Common myeloid progenitor, CD34-positive (primary cell): ENCODE data around the gene MAF.

Experiments used
- CTCF ChIA-PET: fragments of 350-600 bp; sonication (Branson Sonifier 250); formaldehyde crosslinking; loops from one replicate; lab custom pipeline; 2021; ENCODE audit warnings: antibody characterized with exemption; lab: Charles Lee
- POLR2A ChIA-PET: fragments of 350-600 bp; sonication (Branson Sonifier 250); formaldehyde crosslinking; loops from one replicate; lab custom pipeline; 2021; ENCODE audit warnings: antibody characterized with exemption; lab: Charles Lee
- DNase-seq, 3 donors: peaks; one replicate each; pipeline versions ENCODE4 v3.0.0 to v3.0.0-alpha.2; 2013
- H3K27ac ChIP-seq, 2 experiments: 1 replicate in 1 of 2; 2 replicates in 1 of 2; pipeline ENCODE4 v1.7.0; 2013; ENCODE audit warnings: inconsistent platforms in 2 of 2, low read length in 2 of 2, mild to moderate bottlenecking in 2 of 2, low read depth in 1 of 2, moderate library complexity in 1 of 2; ENCODE audit not compliant: severe bottlenecking in 2 of 2, insufficient read depth in 1 of 2, poor library complexity in 1 of 2
- H3K27me3 ChIP-seq, 5 experiments: replicated peaks in 2 of 5; 1 replicate in 3 of 5; 2 replicates in 2 of 5; pipeline versions ENCODE4 v1.6.1 to v1.7.0; 2013; ENCODE audit warnings: low read length in 4 of 5, mild to moderate bottlenecking in 2 of 5, moderate library complexity in 2 of 5, inconsistent platforms in 1 of 5; ENCODE audit not compliant: insufficient read depth in 5 of 5, control insufficient read depth in 4 of 5
- H3K36me3 ChIP-seq, 4 experiments: 1 replicate in 2 of 4; 2 replicates in 2 of 4; pipeline versions ENCODE4 v1.6.1 to v1.7.0; 2013; ENCODE audit warnings: low read length in 3 of 4, control low read depth in 1 of 4, mild to moderate bottlenecking in 1 of 4; ENCODE audit not compliant: control insufficient read depth in 4 of 4, insufficient read depth in 4 of 4
- H3K4me1 ChIP-seq, 4 experiments: 1 replicate in 3 of 4; 2 replicates in 1 of 4; pipeline versions ENCODE4 v1.6.1 to v1.7.1; 2013; ENCODE audit warnings: low read length in 3 of 4, mild to moderate bottlenecking in 3 of 4, control low read depth in 1 of 4, inconsistent platforms in 1 of 4, moderate library complexity in 1 of 4; ENCODE audit not compliant: control insufficient read depth in 4 of 4, insufficient read depth in 4 of 4; ENCODE audit errors: control extremely low read depth in 1 of 4
- H3K4me3 ChIP-seq, 7 experiments: 1 replicate in 4 of 7; 2 replicates in 3 of 7; pipeline versions ENCODE4 v1.5.1 to v1.7.0; 2013; ENCODE audit warnings: mild to moderate bottlenecking in 7 of 7, low read length in 6 of 7, moderate library complexity in 6 of 7, inconsistent platforms in 2 of 7, low read depth in 2 of 7, control low read depth in 1 of 7; ENCODE audit not compliant: insufficient read depth in 4 of 7, control insufficient read depth in 1 of 7; ENCODE audit errors: extremely low read depth in 1 of 7
- H3K9me3 ChIP-seq, 5 experiments: 1 replicate in 4 of 5; 2 replicates in 1 of 5; pipeline versions ENCODE4 v1.6.1 to v1.7.1; 2013; ENCODE audit warnings: low read length in 4 of 5, mild to moderate bottlenecking in 2 of 5, inconsistent platforms in 1 of 5, low read depth in 1 of 5, moderate library complexity in 1 of 5; ENCODE audit not compliant: control insufficient read depth in 4 of 5, insufficient read depth in 2 of 5; ENCODE audit errors: control extremely low read depth in 1 of 5
- WGBS: methylation state at CpG from one replicate; pipeline ENCODE4 v1.1.5; 2013; ENCODE audit not compliant: insufficient coverage; 5-methylcytosine and 5-hydroxymethylcytosine counted together

Gene MAF

DNA sequence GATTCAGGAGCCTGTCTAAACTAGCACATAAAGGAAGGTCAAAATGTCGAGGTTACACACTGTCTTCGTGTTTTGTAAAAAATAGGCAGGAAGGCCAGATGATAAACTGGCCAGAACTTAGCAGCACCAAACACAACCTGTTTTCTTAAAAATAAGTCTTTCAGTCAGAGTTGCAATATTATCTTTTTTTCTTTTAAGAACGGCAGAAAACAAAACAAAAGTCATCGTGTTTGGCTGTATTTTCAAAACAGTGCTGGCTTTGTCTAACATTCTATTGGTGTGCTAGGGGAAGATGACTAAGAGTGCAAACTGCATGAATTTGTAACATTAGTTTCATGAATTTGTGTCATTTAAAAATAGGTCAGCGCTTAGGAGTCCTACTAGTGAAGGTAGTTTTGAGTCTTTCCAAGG is 5.3 kb downstream of the MAF start:
- WGBS = 75% methylated on average over 3 of the region's 5 CpGs
- Histone ChIP-seq H3K4me3 (peak overlapping the region in 1 of 7 experiments; percentile 80), H3K36me3 (no peaks in the 10 kb centered on the region), H3K9me3 (no peaks in the 10 kb centered on the region), H3K27me3 (peaks cover 0 to 24% (median 6%) of the 10 kb centered on the region in 5 experiments), H3K4me1 (peaks cover 3 to 13% (median 10%) of the 10 kb centered on the region in 4 experiments), H3K27ac (no peak overlapping the region)
- DNase-seq = peak in 1 of 3 donors; percentile 17
- POLR2A ChIA-PET = no interaction called here
- CTCF ChIA-PET = interaction anchor here (0.5 kb wide), 1 partner anchor 182 kb away, joined by 3 read pairs; no protein-coding TSS in a partner anchor

DNA sequence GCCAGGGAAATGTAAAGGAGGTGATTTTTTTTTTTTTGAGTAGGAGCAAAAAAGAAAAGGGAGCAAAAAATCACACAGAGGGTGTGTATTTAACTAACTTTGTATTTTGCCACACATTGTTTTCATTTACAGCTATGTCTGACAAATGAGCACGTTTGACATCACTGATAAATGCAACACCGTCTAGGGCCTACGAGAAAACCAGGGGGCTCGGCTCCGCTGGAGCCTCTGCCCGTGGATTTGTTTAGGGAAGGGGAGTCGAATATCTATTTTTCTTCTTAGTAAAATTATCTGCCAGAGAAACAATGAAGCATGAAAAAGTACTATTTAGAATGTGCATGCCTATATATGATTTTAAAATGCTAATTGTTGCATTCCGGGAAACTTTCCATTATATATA is 6.8 kb downstream of the MAF start:
- 100% methylated on average over 1 of the region's 8 CpGs for WGBS
- ChIA-PET POLR2A (interaction anchor here (0.6 kb wide), 1 partner anchor 98 kb away, joined by 3 read pairs; no protein-coding TSS in a partner anchor), CTCF (no interaction called here)
- peaks cover 0 to 35% (median 12%) of the 10 kb centered on the region in 5 experiments for H3K27me3 ChIP-seq
- no peaks in the 10 kb centered on the region for H3K9me3 ChIP-seq
- no peak overlapping the region for H3K4me3 ChIP-seq
- peaks cover 2 to 13% (median 3%) of the 10 kb centered on the region in 4 experiments for H3K4me1 ChIP-seq
- no peaks in the 10 kb centered on the region for H3K36me3 ChIP-seq
- H3K27ac ChIP-seq = no peak overlapping the region
- DNase-seq = no peak

DNA sequence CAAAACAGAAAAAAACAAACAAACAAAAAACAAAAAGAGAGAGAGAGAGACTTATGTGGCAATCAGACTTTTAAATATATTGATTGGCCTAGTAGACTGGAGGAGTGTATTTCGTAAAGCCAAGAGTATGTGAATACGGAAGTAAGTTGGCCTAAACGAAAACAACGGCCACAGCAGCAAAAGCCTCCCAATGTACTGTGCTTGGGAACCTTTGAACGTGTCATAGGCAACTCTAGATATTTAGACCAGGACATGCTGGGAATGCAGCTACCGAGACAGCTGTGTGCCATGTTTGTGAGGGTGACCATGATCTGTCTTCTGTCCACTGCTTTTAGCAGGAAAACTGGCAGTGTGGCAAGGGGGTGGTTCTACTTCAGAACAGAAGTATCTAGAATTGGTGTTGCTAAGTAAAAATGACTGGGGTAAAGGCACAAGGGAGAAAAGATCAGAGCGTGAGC is 7.4 kb downstream of the MAF start:
- H3K36me3 ChIP-seq = no peaks in the 10 kb centered on the region
- H3K4me3 ChIP-seq = no peak overlapping the region
- ChIA-PET CTCF (interaction anchor here (1.3 kb wide), 1 partner anchor 14 kb away, joined by 3 read pairs; no protein-coding TSS in a partner anchor), POLR2A (no interaction called here)
- H3K4me1 ChIP-seq = peaks cover 0 to 6% (median 2%) of the 10 kb centered on the region in 4 experiments
- no peak overlapping the region for H3K27ac ChIP-seq
- no peak for DNase-seq
- peaks cover 0 to 37% (median 13%) of the 10 kb centered on the region in 5 experiments for H3K27me3 ChIP-seq
- no peaks in the 10 kb centered on the region for H3K9me3 ChIP-seq
- WGBS = 91% methylated on average over 6 of the region's 7 CpGs

DNA sequence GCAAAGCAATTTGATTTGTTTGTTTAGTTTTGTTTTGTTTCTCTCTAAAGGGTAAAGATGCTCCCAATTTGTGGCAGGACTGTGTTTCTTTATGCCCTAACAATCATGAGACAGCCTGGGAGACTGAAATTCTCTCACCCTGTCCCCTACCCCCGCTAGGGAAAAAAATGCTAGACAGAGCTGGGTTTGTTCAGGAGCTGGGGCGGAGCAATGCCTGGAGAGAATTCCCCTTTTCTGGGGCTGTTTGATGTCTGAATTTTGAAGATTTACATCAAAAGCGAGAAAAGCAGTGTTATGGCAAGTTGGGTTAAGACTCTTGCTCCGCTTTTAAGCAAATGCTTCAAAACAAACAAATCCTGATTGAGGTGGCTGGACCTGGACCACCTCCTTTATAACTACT is 8.4 kb downstream of the MAF start:
- H3K9me3 ChIP-seq = no peaks in the 10 kb centered on the region
- no peak overlapping the region for H3K4me3 ChIP-seq
- ChIA-PET CTCF (interaction anchor here (1.3 kb wide), 1 partner anchor 13 kb away, joined by 3 read pairs; no protein-coding TSS in a partner anchor), POLR2A (no interaction called here)
- no peak overlapping the region for H3K27ac ChIP-seq
- WGBS = 100% methylated on average over 1 of the region's 4 CpGs
- DNase-seq = no peak
- no peaks in the 10 kb centered on the region for H3K36me3 ChIP-seq
- peaks cover 0 to 5% (median 0%) of the 10 kb centered on the region in 4 experiments for H3K4me1 ChIP-seq
- H3K27me3 ChIP-seq = peaks cover 0 to 32% (median 16%) of the 10 kb centered on the region in 5 experiments

DNA sequence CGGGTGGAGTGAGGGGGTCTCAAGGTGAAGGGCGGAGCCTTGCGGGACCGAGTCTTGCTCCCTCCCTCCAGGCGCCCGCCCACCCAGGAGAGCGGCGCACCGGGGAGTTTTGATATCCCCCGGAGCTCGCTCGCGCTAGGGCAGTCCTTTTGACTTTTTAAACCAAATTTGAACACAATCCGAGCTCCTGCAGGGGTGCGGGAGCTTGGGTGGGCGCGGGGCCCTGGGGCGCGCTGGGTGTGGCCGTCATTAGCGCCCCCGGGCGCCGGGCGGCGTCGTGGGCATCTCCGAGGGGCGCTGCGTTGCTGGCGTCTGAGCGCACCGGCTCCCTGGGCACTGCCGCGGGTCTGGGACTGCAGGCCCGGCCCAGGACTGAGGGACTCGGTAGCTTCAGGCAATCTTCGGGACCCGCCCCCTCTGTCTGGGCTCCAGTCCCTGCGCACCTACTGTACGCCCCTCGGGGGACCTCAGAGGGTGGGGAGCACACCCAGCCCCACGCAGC is 10.9 kb downstream of the MAF start:
- peak in 1 of 3 donors; percentile 18 for DNase-seq
- POLR2A ChIA-PET = no interaction called here
- Histone ChIP-seq H3K4me3 (peak overlapping the region in 4 of 7 experiments; percentile 8 to 65 (median 44)), H3K9me3 (no peaks in the 10 kb centered on the region), H3K27ac (no peak overlapping the region), H3K36me3 (no peaks in the 10 kb centered on the region), H3K4me1 (peaks cover 0 to 5% (median 0%) of the 10 kb centered on the region in 4 experiments), H3K27me3 (peaks cover 0 to 32% (median 18%) of the 10 kb centered on the region in 5 experiments)
- WGBS = 12% methylated on average over 34 of the region's 43 CpGs
- CTCF ChIA-PET = no interaction called here

DNA sequence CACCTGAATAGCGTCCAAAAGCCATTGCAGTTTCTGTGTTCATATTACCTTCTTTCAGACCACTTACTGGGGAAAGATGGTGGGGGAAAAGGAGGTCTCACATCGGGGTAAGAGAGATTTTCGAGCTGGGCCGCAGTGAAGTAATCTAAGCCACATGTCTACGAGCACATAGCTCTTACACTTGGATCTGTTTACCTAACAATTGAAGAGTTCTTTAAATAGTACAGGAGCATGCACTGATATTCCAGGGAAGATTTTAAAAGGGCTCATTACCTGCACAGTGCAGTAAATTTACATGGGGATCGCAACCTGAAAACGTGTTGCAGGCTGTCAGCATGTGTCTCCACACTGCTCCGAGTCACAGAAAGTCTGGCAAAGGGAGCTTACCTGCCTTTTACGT is 12.6 kb downstream of the MAF start:
- H3K36me3 ChIP-seq = no peaks in the 10 kb centered on the region
- WGBS = 96% methylated on average over 8 of the region's 9 CpGs
- POLR2A ChIA-PET = no interaction called here
- no peak overlapping the region for H3K4me3 ChIP-seq
- CTCF ChIA-PET = interaction anchor here (0.9 to 1.5 kb wide), 2 partner anchors 128 to 253 kb away, joined by 3 to 4 read pairs; no protein-coding TSS in a partner anchor
- no peak for DNase-seq
- peaks cover 0 to 5% (median 0%) of the 10 kb centered on the region in 4 experiments for H3K4me1 ChIP-seq
- no peak overlapping the region for H3K27ac ChIP-seq
- H3K9me3 ChIP-seq = no peaks in the 10 kb centered on the region
- peaks cover 0 to 32% (median 18%) of the 10 kb centered on the region in 5 experiments for H3K27me3 ChIP-seq

DNA sequence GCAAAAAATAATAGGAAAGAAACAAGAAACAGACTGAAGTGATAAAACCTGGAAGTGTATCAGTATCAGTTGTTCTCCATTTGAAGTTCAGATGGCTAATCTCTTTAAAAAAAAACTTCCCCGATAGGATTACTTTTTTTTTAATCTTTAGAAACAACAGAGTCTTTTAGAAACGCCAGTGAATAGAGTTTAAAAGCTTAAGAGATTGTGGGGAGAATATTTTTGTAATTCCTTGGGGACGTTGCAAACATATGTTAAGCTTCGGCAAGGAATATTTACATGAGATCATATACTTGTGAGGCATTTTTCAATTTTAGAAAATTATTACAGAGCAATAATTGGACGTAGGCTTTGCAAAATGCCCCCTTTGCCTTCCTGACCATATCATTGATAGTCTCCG is 13.2 kb downstream of the MAF start:
- H3K27ac ChIP-seq = no peak overlapping the region
- POLR2A ChIA-PET = no interaction called here
- no peaks in the 10 kb centered on the region for H3K9me3 ChIP-seq
- no peak overlapping the region for H3K4me3 ChIP-seq
- no peaks in the 10 kb centered on the region for H3K36me3 ChIP-seq
- H3K4me1 ChIP-seq = peaks cover 0 to 5% (median 0%) of the 10 kb centered on the region in 4 experiments
- WGBS = 93% methylated on average over 4 of the region's 6 CpGs
- DNase-seq = no peak
- CTCF ChIA-PET = no interaction called here
- peaks cover 0 to 32% (median 18%) of the 10 kb centered on the region in 5 experiments for H3K27me3 ChIP-seq
